Liver (tissue), 9 donors: ENCODE results near the gene UBASH3A. TPM values are rescaled to one million over a fixed set of nuclear protein-coding genes. Genes with fewer than 3 reads are reported as not detected.

ENCODE experiments used
- DNase-seq: peaks from one replicate; pipeline ENCODE4 v3.0.0-alpha.2; 2017; ENCODE audit warnings: low spot score
- H3K27ac ChIP-seq, 2 donors: one replicate each; pipeline ENCODE4 v1.7.0; 2013; ENCODE audit warnings: inconsistent platforms in 2 of 2, low read length in 2 of 2, control low read depth in 1 of 2, low read depth in 1 of 2, mild to moderate bottlenecking in 1 of 2
- H3K27me3 ChIP-seq, 4 donors: one replicate each; pipeline versions ENCODE4 v1.6.1 to v1.7.0; 2013; ENCODE audit warnings: low read length in 3 of 4, inconsistent platforms in 1 of 4, mild to moderate bottlenecking in 1 of 4, moderate library complexity in 1 of 4; ENCODE audit not compliant: control insufficient read depth in 4 of 4, insufficient read depth in 4 of 4
- H3K36me3 ChIP-seq, 4 donors: one replicate each; pipeline versions ENCODE4 v1.6.1 to v1.7.0; 2013; ENCODE audit warnings: low read length in 3 of 4, mild to moderate bottlenecking in 3 of 4, low read depth in 1 of 4, moderate library complexity in 1 of 4; ENCODE audit not compliant: control insufficient read depth in 4 of 4, insufficient read depth in 3 of 4
- H3K4me1 ChIP-seq, 4 donors: one replicate each; pipeline versions ENCODE4 v1.6.1 to v1.7.0; 2013; ENCODE audit warnings: low read length in 3 of 4, mild to moderate bottlenecking in 3 of 4, moderate library complexity in 1 of 4; ENCODE audit not compliant: control insufficient read depth in 4 of 4, insufficient read depth in 4 of 4
- H3K4me3 ChIP-seq, 3 donors: one replicate each; pipeline versions ENCODE4 v1.6.1 to v1.7.0; 2013; ENCODE audit warnings: low read length in 3 of 3, control low read depth in 1 of 3, low read depth in 1 of 3, mild to moderate bottlenecking in 1 of 3
- H3K9ac ChIP-seq, 2 donors: one replicate each; pipeline ENCODE4 v1.7.0; 2013; ENCODE audit warnings: low read length in 2 of 2, mild to moderate bottlenecking in 2 of 2, moderate library complexity in 2 of 2, control low read depth in 1 of 2, low read depth in 1 of 2
- H3K9me3 ChIP-seq, 4 donors: one replicate each; pipeline versions ENCODE4 v1.6.1 to v1.7.0; 2013; ENCODE audit warnings: low read length in 3 of 4; ENCODE audit not compliant: control insufficient read depth in 4 of 4
- ATF3 ChIP-seq: IDR thresholded peaks from 2 replicates; pipeline ENCODE4 v1.6.1; 2016; ENCODE audit warnings: antibody characterized with exemption
- CTCF ChIP-seq: fragments of 150-350 bp; IDR thresholded peaks from 2 replicates; pipeline ENCODE4 v1.5.1; 2017; ENCODE audit warnings: improper control_type of control experiment, low read depth, low read length; ENCODE audit not compliant: missing input control
- EGR1 ChIP-seq, 2 donors: IDR thresholded peaks; 2 replicates each; pipeline ENCODE4 v1.6.1; 2016 to 2018; ENCODE audit warnings: antibody characterized with exemption in 2 of 2, low read depth in 2 of 2
- FOXA1 ChIP-seq: IDR thresholded peaks from 2 replicates; pipeline ENCODE4 v1.6.1; 2016; ENCODE audit warnings: antibody characterized with exemption
- FOXA2 ChIP-seq: IDR thresholded peaks from 2 replicates; pipeline ENCODE4 v1.6.1; 2016; ENCODE audit warnings: antibody characterized with exemption
- GABPA ChIP-seq, 2 donors: IDR thresholded peaks in 1 of 2; conservative IDR thresholded peaks in 1 of 2; 2 replicates each; pipeline ENCODE4 v1.6.1; 2016; ENCODE audit warnings: antibody characterized with exemption in 2 of 2, mild to moderate bottlenecking in 1 of 2, moderate library complexity in 1 of 2
- HNF4A ChIP-seq, 2 donors: conservative IDR thresholded peaks; 2 replicates each; pipeline ENCODE4 v1.6.1; 2016; ENCODE audit warnings: antibody characterized with exemption in 2 of 2, mild to moderate bottlenecking in 2 of 2
- HNF4G ChIP-seq: IDR thresholded peaks from 2 replicates; pipeline ENCODE4 v1.6.1; 2016; ENCODE audit warnings: antibody characterized with exemption
- JUND ChIP-seq, 2 donors: IDR thresholded peaks; 2 replicates each; pipeline ENCODE4 v1.6.1; 2016; ENCODE audit warnings: antibody characterized with exemption in 2 of 2
- MAX ChIP-seq: IDR thresholded peaks from 2 replicates; pipeline ENCODE4 v1.6.1; 2016; ENCODE audit warnings: antibody characterized with exemption
- NR2F2 ChIP-seq: IDR thresholded peaks from 2 replicates; pipeline ENCODE4 v1.6.1; 2016; ENCODE audit warnings: antibody characterized with exemption
- RAD21 ChIP-seq, 2 donors: IDR thresholded peaks; 2 replicates each; pipeline ENCODE4 v1.6.1; 2016; ENCODE audit warnings: antibody characterized with exemption in 2 of 2, mild to moderate bottlenecking in 2 of 2
- REST ChIP-seq: IDR thresholded peaks from 2 replicates; pipeline ENCODE4 v1.6.1; 2016; ENCODE audit warnings: antibody characterized with exemption, mild to moderate bottlenecking
- RXRA ChIP-seq, 2 donors: IDR thresholded peaks; 2 replicates each; pipeline ENCODE4 v1.6.1; 2017 to 2018; ENCODE audit warnings: antibody characterized with exemption in 2 of 2, mild to moderate bottlenecking in 1 of 2
- SP1 ChIP-seq: IDR thresholded peaks from 2 replicates; pipeline ENCODE4 v1.6.1; 2018; ENCODE audit warnings: antibody characterized with exemption, mild to moderate bottlenecking
- TAF1 ChIP-seq: conservative IDR thresholded peaks from 2 replicates; pipeline ENCODE4 v1.6.1; 2016; ENCODE audit warnings: antibody characterized with exemption, mild to moderate bottlenecking
- YY1 ChIP-seq: IDR thresholded peaks from 2 replicates; pipeline ENCODE4 v1.6.1; 2016; ENCODE audit warnings: antibody characterized with exemption, mild to moderate bottlenecking
- ZBTB33 ChIP-seq: IDR thresholded peaks from 2 replicates; pipeline ENCODE4 v1.6.1; 2016; ENCODE audit warnings: antibody characterized with exemption
- WGBS: extraction: QIAGEN DNeasy Blood & Tissue Kit; methylation state at CpG from one replicate; pipeline ENCODE4 v1.1.7; 2013; 5-methylcytosine and 5-hydroxymethylcytosine counted together
- polyA plus RNA-seq, 2 donors: library from polyadenylated mRNA; stranded (reverse) in 1 of 2; unstranded in 1 of 2; fragments of 200-250 nt in 1 of 2; fragments of >200 nt in 1 of 2; fragmentation: Nextera tagmentation in 1 of 2; extraction: Ambion mirVana in 1 of 2; gene quantifications; one replicate each; pipeline versions ENCODE4 v1.2.1 to v1.2.3, GENCODE V29; 2013 to 2015
- total RNA-seq, 2 donors: library from RNA; depleted of rRNA; stranded (reverse); fragments of >200 nt; gene quantifications; one replicate each; pipeline ENCODE4 v1.2.3, GENCODE V29; 2014
- donor health status: healthy.
- donor health status: healthy.
- donor health status: healthy.
- donor health status: healthy.
- donor health status: healthy.

The UBASH3A gene
- total and polyA plus RNA-seq, 4 donors = 0.10 to 0.75 (median 0.45) TPM

GRCh38 chr21:42491328-42491727 is 87.6 kb downstream of the UBASH3A start:
- Histone ChIP-seq H3K36me3 (no peaks in the 10 kb centered on the region), H3K4me3 (no peak overlapping the region), H3K27me3 (no peaks in the 10 kb centered on the region), H3K9ac (no peak overlapping the region), H3K27ac (no peak overlapping the region), H3K9me3 (no peaks in the 10 kb centered on the region), H3K4me1 (peaks cover 0 to 9% (median 7%) of the 10 kb centered on the region in 4 donors)
- WGBS = 61% methylated on average over 1 of the region's 1 CpG
- DNase-seq = no peak
- TF ChIP-seq CTCF (no peak), JUND (IDR thresholded peaks at IDR 0.05) (no peak), YY1 (no peak), MAX (no peak), FOXA2 (no peak), HNF4G (no peak), RXRA (IDR thresholded peaks at IDR 0.05) (no peak), ATF3 (no peak), GABPA (IDR thresholded peaks at IDR 0.05 in 1 of 2, conservative IDR thresholded peaks at IDR 0.05 in 1 of 2) (no peak), FOXA1 (no peak), NR2F2 (no peak), ZBTB33 (no peak), HNF4A (conservative IDR thresholded peaks at IDR 0.05) (no peak), RAD21 (IDR thresholded peaks at IDR 0.05) (no peak), TAF1 (no peak)

- DNase-seq = no peak
- 81% methylated on average over 8 of the region's 8 CpGs for WGBS
- Histone ChIP-seq H3K27me3 (no peaks in the 10 kb centered on the region), H3K9ac (no peak overlapping the region), H3K36me3 (no peaks in the 10 kb centered on the region), H3K4me3 (no peak overlapping the region), H3K4me1 (peaks cover 5 to 15% (median 9%) of the 10 kb centered on the region in 4 donors), H3K27ac (no peak overlapping the region), H3K9me3 (no peaks in the 10 kb centered on the region)
- TF ChIP-seq ATF3 (no peak), HNF4G (no peak), EGR1 (IDR thresholded peaks at IDR 0.05; ENCODE audit: low read depth in 2 of 2) (no peak), NR2F2 (no peak), TAF1 (no peak), GABPA (IDR thresholded peaks at IDR 0.05 in 1 of 2, conservative IDR thresholded peaks at IDR 0.05 in 1 of 2) (no peak), FOXA2 (no peak), CTCF (no peak), SP1 (no peak), REST (no peak), JUND (IDR thresholded peaks at IDR 0.05) (no peak), HNF4A (conservative IDR thresholded peaks at IDR 0.05) (no peak), RAD21 (IDR thresholded peaks at IDR 0.05) (no peak), ZBTB33 (no peak), FOXA1 (no peak), MAX (no peak), YY1 (no peak)
These were observed 88.5 kb downstream of the UBASH3A start for GRCh38 chr21:42492201-42492600.
